Smooth muscle cell (in vitro differentiated cells): ENCODE data around the gene KLHL36. TPM values are rescaled to one million over a fixed set of nuclear protein-coding genes. Genes with fewer than 3 reads are reported as not detected.
"Not testable (repeated sequence)": the region's sequence is repeated elsewhere in the genome, so short reads cannot be mapped to it uniquely, and the experiment has no call there.

Experiments used
- DNase-seq: peaks from one replicate; lab custom pipeline; 2025; ENCODE audit not compliant: unreplicated experiment; lab: John Stamatoyannopoulos, UW
- H2AFZ ChIP-seq: fragments of 200-600 bp; sonication (generic); 2 replicates; pipeline ENCODE4 v1.6.0; 2016; ENCODE audit warnings: antibody characterized with exemption, low read depth, mild to moderate bottlenecking
- H3F3A ChIP-seq: fragments of 200-600 bp; sonication (generic); 2 replicates; pipeline ENCODE4 v1.6.0; 2017; ENCODE audit warnings: antibody characterized with exemption, low read depth
- H3K27ac ChIP-seq: fragments of 200-600 bp; sonication (generic); 2 replicates; pipeline ENCODE4 v1.5.1; 2016; ENCODE audit warnings: low read depth, mild to moderate bottlenecking
- H3K27me3 ChIP-seq: fragments of 200-600 bp; sonication (generic); 2 replicates; pipeline ENCODE4 v1.6.1; 2016; ENCODE audit warnings: low read depth, mild to moderate bottlenecking
- H3K36me3 ChIP-seq: fragments of 200-600 bp; sonication (generic); 2 replicates; pipeline ENCODE4 v1.5.1; 2016; ENCODE audit warnings: low read depth
- H3K4me1 ChIP-seq: fragments of 200-600 bp; sonication (generic); 2 replicates; pipeline ENCODE4 v1.5.1; 2016; ENCODE audit warnings: low read depth
- H3K4me2 ChIP-seq: fragments of 200-600 bp; sonication (generic); 2 replicates; pipeline ENCODE4 v1.6.0; 2016; ENCODE audit warnings: mild to moderate bottlenecking
- H3K4me3 ChIP-seq: fragments of 200-600 bp; sonication (generic); 2 replicates; pipeline ENCODE4 v1.5.1; 2016; ENCODE audit warnings: mild to moderate bottlenecking
- H3K79me2 ChIP-seq: fragments of 200-600 bp; sonication (generic); 2 replicates; pipeline ENCODE4 v1.6.0; 2016; ENCODE audit warnings: low read depth, mild to moderate bottlenecking
- H3K9ac ChIP-seq: fragments of 200-600 bp; sonication (generic); 2 replicates; pipeline ENCODE4 v1.6.0; 2016; ENCODE audit warnings: low read depth
- H3K9me3 ChIP-seq: fragments of 200-600 bp; sonication (generic); replicated peaks from 2 replicates; pipeline ENCODE4 v1.5.1; 2016; ENCODE audit warnings: low read depth
- H4K20me1 ChIP-seq: fragments of 200-600 bp; sonication (generic); 2 replicates; pipeline ENCODE4 v1.6.0; 2016; ENCODE audit warnings: low read depth
- WGBS: methylation state at CpG from one replicate; pipeline ENCODE4 v1.1.7; 2016; ENCODE audit warnings: low lambda C conversion rate; 5-methylcytosine and 5-hydroxymethylcytosine counted together
- polyA plus RNA-seq: library from polyadenylated mRNA; unstranded; fragments of >200 nt; fragmentation: Nextera tagmentation; extraction: Ambion mirVana; gene quantifications from 2 replicates; pipeline ENCODE4 v1.2.1, GENCODE V29; 2016
- total RNA-seq: library from RNA; depleted of rRNA; stranded (reverse); fragments of >200 nt; gene quantifications from 2 replicates; pipeline ENCODE4 v1.2.3, GENCODE V29; 2014
- TF ChIP-seq, protein P1 (sequence below): fragments of 200-600 bp; sonication (generic); IDR thresholded peaks from 2 replicates; pipeline ENCODE4 v1.5.1; 2017; ENCODE audit warnings: borderline replicate concordance, mild to moderate bottlenecking, antibody characterized with exemption; ENCODE audit not compliant: insufficient read depth, poor library complexity, severe bottlenecking

Gene KLHL36
- total and polyA plus RNA-seq, 2 experiments from 2014 or later: 18.0 to 35.4 TPM

DNA sequence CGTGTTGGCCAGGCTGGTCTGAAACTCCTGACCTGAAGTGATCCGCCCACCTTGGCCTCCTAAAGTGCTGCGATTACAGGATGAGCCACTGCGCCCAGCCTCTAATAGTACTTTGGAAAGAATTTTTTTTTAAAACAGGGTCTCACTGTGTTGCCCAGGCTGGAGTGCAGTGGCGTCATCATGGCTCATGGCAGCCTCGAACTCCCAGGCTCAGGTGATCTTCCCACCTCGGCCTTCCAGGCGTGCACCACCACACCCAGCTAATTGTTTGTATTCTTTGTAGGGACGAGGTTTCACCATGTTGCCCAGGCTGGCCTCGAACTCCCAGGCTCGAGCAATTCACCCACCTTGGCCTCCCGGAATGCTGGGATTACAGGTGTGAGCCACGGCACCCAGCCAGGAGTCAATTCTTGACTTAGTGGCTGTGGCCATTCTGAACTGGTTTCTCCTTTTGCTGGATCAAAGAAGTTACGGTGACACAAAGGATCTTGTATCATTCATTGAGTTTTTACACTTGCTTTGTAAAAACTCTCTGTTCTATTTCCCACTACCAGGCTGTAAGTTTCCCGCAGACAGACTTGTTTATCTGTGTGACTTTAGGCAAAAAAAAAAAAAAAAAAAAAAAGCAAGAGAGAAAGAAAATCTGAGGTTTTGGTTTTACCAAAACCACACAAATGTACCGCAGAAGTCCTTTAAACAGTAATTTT is 17.7 kb upstream of the KLHL36 start:
- DNase-seq: no peak
- Histone ChIP-seq H3K4me3 (no peak overlapping the region), H4K20me1 (no peaks in the 10 kb centered on the region), H3K4me1 (no peaks in the 10 kb centered on the region), H2AFZ (no peak overlapping the region), H3K36me3 (no peaks in the 10 kb centered on the region), H3K9ac (no peak overlapping the region), H3K4me2 (no peak overlapping the region), H3K27me3 (no peaks in the 10 kb centered on the region), H3K9me3 (no peaks in the 10 kb centered on the region), H3F3A (no peaks in the 10 kb centered on the region), H3K79me2 (no peaks in the 10 kb centered on the region), H3K27ac (no peak overlapping the region)
- TF ChIP-seq, protein P1, sequence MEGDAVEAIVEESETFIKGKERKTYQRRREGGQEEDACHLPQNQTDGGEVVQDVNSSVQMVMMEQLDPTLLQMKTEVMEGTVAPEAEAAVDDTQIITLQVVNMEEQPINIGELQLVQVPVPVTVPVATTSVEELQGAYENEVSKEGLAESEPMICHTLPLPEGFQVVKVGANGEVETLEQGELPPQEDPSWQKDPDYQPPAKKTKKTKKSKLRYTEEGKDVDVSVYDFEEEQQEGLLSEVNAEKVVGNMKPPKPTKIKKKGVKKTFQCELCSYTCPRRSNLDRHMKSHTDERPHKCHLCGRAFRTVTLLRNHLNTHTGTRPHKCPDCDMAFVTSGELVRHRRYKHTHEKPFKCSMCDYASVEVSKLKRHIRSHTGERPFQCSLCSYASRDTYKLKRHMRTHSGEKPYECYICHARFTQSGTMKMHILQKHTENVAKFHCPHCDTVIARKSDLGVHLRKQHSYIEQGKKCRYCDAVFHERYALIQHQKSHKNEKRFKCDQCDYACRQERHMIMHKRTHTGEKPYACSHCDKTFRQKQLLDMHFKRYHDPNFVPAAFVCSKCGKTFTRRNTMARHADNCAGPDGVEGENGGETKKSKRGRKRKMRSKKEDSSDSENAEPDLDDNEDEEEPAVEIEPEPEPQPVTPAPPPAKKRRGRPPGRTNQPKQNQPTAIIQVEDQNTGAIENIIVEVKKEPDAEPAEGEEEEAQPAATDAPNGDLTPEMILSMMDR: no peak
- WGBS: 97% methylated on average over 16 of the region's 16 CpGs

DNA sequence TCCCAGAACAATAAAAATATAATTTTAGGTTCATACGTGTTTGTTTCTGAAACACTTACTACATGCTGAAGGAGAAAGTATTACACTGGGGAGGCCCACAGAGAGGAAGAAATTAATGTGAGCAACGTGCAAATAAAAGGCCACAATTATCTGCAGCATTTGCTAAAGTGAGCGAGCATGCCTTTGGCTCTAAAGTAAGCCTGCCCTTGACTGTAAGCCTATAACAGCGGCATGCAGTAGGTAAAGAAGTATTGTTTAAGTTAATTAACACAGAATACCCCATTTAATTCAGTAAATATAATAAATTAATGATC is 17.2 kb upstream of the KLHL36 start:
- H3K9me3 ChIP-seq: no peaks in the 10 kb centered on the region
- TF ChIP-seq, protein P1: no peak
- H3K27ac ChIP-seq: no peak overlapping the region
- no peak overlapping the region for H3K4me2 ChIP-seq
- H3K4me1 ChIP-seq: no peaks in the 10 kb centered on the region
- H3K9ac ChIP-seq: no peak overlapping the region
- no peak overlapping the region for H3K4me3 ChIP-seq
- H2AFZ ChIP-seq: no peak overlapping the region
- no peaks in the 10 kb centered on the region for H3K79me2 ChIP-seq
- 89% methylated on average over 4 of the region's 4 CpGs for WGBS
- no peaks in the 10 kb centered on the region for H3K36me3 ChIP-seq
- DNase-seq: no peak
- no peaks in the 10 kb centered on the region for H3F3A ChIP-seq
- H4K20me1 ChIP-seq: no peaks in the 10 kb centered on the region
- no peaks in the 10 kb centered on the region for H3K27me3 ChIP-seq

DNA sequence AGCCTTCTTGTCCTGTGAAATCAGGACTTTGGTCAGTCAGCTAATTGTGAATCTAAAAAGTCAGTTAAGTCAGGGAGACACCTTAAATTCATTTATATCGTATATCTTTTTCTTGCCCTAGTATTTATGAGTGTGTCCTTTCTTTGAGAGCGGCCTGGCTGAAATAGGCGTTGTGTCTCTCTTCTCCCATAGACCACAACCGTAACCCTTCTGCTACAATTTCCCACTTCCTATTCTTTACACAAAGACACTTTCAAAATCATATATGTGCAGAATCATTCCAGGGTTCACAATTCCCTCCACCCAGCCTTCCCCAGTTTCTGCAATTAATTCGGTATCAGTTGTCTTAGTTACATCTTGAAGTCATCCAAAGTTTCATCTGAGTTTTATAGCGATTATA is 16.4 kb upstream of the KLHL36 start:
- TF ChIP-seq, protein P1: no peak
- no peaks in the 10 kb centered on the region for H3K79me2 ChIP-seq
- H3K4me2 ChIP-seq: no peak overlapping the region
- H3K9ac ChIP-seq: no peak overlapping the region
- H3K4me1 ChIP-seq: no peaks in the 10 kb centered on the region
- H3K27me3 ChIP-seq: no peaks in the 10 kb centered on the region
- H2AFZ ChIP-seq: no peak overlapping the region
- no peak overlapping the region for H3K4me3 ChIP-seq
- no peak overlapping the region for H3K27ac ChIP-seq
- H3F3A ChIP-seq: no peaks in the 10 kb centered on the region
- DNase-seq: no peak
- no peaks in the 10 kb centered on the region for H3K36me3 ChIP-seq
- H4K20me1 ChIP-seq: no peaks in the 10 kb centered on the region
- 96% methylated on average over 6 of the region's 6 CpGs for WGBS
- H3K9me3 ChIP-seq: no peaks in the 10 kb centered on the region

DNA sequence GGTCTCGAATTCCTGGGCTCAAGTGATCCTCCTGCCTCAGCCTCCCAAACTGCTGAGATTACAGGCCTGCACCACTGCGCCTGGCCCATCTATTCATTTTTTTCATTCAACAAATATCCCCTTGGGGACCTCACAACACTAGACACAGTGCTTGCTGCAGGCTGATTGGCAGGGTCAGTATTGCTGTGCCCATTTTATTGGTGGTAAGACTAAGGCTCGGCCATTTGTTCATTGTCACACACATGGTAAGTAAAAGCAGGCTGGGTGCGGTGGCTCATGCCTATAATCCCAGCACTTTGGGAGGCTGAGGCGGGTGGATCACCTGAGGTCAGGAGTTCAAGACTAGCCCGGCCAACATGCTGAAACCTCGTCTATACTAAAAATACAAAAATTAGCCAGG is 15.4 kb upstream of the KLHL36 start:
- H3K79me2 ChIP-seq, H3K9me3 ChIP-seq, H3K4me2 ChIP-seq, DNase-seq, H3K9ac ChIP-seq, H3K4me1 ChIP-seq, H3K36me3 ChIP-seq, H2AFZ ChIP-seq, H3K4me3 ChIP-seq, H4K20me1 ChIP-seq, H3F3A ChIP-seq, H3K27me3 ChIP-seq, H3K27ac ChIP-seq: not testable (repeated sequence)
- 96% methylated on average over 7 of the region's 7 CpGs for WGBS
